HG02678 (cell line): ENCODE results near the gene SLC6A20.
"Not testable (repeated sequence)": the region's sequence is repeated elsewhere in the genome, so short reads cannot be mapped to it uniquely, and the experiment has no call there.

Experiments
- ATAC-seq: cut with Tn5 transposase; IDR thresholded peaks from one replicate; pipeline ENCODE4 v1.9.1; 2021; ENCODE audit warnings: mild to moderate bottlenecking, moderate library complexity; ENCODE audit not compliant: unreplicated experiment

The SLC6A20 gene

GRCh38 chr3:45761831-45762230 lies 34.5 kb downstream of the SLC6A20 start:
- ATAC-seq: no peak

GRCh38 chr3:45760878-45761711 lies 35.2 kb downstream of the SLC6A20 start:
- no peak for ATAC-seq

DNA sequence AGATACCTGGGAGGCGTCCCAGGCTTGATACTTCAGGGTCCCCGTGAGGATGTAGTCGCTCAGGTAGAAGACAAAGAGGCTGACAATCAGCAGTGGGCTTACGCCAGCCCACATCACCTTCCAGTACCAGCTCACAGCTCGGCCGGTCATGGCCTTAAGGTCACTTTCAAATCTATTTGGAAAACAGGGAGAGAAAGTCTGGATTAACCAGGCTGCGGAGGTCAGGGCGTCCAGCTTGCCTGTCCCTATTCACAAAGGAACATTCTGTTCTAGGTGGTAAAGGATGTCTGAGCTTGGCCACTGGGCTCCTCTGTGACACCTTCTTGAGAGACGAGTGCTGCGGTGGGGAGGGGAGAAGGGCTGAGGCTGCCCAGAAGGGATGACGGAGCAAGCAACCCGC lies 36.5 kb downstream of the SLC6A20 start:
- ATAC-seq: no peak

DNA sequence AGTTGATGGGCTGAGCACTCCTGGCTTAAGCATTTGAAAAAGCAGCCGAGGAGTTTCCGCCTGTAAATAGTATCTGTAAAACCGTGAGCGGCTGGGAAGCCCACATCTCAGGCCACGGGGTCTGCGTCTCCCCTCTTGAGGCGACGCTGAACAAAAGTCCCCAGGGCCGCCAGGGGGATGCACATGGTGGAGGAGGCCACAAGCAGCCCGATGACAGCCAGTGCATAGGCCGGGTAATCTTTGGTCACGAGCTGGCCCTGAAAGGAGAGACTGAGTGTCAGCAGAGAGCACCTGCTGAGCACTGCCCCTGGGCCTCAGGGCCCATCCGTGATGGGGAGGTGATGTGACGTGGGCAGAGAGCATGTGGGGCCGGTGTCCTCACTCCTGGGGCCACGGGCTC lies 37.5 kb downstream of the SLC6A20 start:
- ATAC-seq: no peak

DNA sequence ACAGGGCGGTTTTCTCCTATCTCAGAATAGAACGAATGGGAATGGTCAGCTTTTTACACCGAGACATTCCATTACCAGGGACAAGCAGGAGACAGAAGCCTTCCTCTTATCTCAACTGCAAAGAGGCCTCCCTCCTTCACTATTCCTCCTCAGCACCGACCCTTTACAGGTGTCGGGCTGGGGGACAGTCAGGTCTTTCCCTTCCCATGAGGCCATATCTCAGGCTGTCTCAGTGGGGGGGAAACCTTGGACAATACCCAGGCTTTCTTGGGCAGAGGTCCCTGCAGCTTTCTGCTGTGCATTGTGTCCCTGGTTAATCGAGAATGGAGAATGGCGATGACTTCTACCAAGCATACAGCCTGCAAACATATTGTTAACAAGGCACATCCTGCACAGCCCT lies 39.2 kb downstream of the SLC6A20 start:
- not testable (repeated sequence) for ATAC-seq

GRCh38 chr3:45756055-45756454 lies 40.3 kb downstream of the SLC6A20 start:
- no peak for ATAC-seq

- ATAC-seq: no peak
Measured at GRCh38 chr3:45754461-45754860, 41.9 kb downstream of the SLC6A20 start.

DNA sequence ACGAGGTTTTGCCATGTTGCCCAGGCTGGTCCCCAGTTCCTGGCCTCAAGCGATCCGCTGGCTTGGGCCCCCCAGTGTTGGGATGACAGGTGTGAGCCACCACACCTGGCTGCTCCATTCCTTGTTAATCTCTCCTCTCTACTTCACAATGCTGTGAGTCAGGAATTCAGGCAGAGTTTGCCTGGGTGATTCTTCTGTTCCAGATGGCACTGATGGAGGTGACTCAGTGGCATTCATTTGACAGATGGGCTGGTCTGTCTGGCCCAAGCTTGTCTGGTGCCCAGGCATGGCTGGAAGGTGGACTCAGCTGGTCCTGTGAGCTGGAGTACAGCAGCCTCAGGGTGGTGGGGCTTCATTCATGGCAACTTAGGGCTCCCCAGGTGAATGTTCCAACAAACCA lies 43.2 kb downstream of the SLC6A20 start:
- no peak for ATAC-seq

DNA sequence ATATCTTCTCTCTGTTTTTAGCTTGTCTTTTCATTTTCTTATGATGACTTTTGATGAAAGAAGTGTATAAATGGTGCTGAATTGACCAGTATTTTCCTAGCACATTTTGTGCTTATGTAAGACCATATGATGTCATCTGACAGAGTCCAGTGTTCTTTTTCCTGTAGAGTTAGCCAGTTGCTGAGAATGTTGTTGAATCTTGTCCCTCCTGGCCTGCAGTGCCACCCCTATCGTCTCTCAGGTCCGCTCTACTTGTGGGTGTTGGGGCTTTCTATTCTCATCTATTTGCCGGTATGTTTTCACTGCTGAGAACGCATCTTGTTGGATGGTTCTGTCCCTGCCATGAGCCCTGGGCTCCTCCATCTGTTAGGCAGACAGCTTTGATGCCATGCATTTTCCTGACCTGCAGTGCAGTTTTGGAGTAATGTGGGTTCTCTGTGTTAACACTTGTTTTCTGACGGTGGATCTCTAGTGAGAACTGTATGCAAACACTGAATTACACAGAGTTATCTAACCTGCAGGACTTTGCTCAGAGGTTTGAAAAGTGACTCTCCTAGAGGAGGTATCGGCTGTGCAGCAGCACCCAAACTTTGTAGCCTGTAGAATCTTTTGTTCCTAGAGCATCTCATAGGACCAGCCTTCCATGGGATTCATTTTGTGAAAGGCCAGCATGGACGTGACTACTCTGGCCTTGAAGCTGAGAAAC lies 44.6 kb downstream of the SLC6A20 start:
- ATAC-seq: no peak

DNA sequence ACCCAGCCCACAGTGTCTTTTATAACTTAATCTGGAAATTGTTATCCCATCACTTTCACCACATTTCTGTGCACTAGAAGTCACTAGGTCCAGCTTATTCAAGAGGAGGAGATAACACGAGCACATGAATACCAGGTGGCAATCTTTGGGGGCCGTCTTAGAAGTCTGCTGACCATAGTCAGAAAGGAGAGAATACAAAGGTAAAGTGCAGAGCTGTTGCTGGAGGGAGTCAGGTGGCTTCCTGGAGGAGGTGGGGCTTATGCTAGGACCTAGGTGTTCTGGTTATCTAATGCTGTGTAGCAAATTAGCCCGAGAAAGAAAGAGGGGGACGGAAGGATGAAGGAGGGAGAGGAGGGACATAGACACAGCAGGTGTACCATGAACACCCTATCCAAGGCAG lies 46.5 kb downstream of the SLC6A20 start:
- ATAC-seq: no peak

DNA sequence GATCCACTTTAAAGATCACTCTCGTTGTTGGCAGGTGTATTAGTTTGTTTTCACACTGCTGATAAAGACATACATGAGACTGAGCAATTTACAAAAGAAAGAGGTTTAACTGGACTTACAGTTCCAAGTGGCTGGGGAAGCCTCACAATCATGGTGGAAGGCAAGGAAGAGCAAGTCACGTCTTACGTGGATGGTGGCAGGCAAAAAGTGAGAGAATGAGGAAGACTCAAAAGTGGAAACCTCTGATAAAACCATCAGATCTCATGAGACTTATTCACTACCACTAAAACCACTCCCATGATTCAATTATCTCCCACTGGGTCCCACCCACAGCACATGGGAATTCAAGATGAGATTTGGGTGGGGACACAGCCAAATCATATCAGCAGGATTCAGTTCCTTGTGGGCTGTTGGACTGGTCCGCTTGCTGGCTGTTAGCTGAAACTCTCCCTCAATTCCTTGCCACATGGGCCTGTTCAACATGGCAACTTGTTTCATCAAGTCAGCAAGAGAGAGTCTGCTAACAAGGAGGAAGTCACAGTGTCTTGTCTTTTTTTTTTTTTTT lies 47.2 kb downstream of the SLC6A20 start:
- ATAC-seq: not testable (repeated sequence)

- no peak for ATAC-seq
Measured at GRCh38 chr3:45748068-45748467, 48.3 kb downstream of the SLC6A20 start.

GRCh38 chr3:45746777-45747622 lies 49.3 kb downstream of the SLC6A20 start:
- no peak for ATAC-seq

DNA sequence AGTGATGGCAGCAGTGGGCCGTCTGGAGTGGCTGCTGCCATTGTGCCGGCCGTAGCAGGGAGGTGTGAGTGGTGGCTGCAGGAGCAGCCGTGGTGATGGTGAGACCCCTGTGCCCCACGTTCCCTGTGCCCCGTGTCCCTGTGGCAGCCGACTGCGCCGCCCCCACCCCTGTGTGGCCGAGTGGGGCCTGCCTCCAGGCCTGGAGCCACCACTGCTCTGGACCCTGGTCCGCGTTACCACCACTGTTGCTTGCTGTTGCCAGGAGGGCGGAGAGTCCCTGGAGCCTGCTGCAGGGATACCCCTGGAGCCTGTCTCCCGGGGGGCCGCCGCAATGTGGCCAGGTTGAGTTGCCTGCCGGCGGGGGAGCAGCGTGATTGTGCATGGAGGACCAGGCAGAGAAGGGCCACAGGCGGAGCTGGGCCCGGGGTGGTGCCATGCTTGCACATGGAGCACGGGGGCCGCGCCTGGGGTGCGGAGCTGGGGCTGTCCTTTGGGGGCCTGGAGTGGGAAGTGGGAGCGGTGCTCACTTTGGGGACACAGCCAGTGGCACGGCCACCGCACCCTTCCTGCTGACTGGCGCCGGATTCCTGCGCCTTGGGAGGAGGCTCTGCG lies 50.1 kb downstream of the SLC6A20 start:
- ATAC-seq: no peak

- no peak for ATAC-seq
Measured at GRCh38 chr3:45742461-45743089, 53.8 kb downstream of the SLC6A20 start.

DNA sequence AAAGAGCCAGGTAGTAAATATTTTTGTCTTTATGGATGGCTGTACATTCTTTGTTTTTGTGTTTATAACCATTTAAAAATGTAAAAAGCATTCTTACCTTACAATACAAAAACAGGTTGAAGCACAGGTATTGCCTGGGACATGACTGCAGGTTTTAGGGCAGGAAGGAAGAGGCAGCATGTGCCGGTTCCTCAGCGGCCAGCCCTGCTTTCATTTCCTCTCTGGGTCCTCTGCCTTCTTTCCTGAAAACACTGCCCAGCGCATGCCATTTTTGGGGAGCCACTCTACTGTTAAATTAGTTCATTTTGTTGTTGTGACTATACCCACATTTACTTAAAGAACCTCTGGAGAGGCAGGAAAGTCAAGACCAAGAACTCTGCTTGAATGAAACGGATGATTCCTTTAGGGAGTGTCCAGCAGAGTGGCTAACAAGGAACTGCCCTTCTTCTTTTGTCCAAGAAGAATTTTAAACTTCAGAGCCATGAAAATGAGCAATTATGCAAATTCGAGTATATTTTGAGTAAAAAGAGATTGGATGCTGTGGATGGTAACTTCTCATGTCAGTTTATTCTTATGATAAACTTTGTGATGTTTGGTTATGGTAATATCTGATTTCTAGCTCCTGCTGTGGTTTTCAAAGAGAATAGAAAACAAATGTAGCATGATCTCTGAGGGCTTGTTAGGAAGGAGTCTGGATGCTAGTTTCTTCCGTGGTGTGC lies 54.4 kb downstream of the SLC6A20 start:
- no peak for ATAC-seq

DNA sequence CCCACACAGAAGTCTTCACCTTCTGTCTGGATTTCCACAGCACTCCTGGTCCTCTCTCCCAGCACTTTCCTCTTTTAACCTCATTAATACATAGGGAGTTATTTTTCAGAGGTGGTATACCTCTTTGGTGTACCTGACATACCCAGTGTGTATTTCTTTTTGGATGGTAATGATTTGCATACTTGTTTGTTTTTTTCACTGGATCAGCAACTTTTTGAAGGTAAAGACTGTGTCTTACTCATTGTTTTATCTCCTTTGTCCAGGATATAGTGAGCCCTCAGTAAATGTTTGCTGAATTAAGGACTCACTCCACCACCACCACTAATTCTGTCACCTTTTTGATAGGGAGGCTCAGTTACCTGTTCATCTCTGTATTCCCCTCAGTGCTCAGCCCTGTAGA lies 55.1 kb downstream of the SLC6A20 start:
- ATAC-seq: no peak

GRCh38 chr3:45739991-45740390 lies 56.3 kb downstream of the SLC6A20 start:
- no peak for ATAC-seq

DNA sequence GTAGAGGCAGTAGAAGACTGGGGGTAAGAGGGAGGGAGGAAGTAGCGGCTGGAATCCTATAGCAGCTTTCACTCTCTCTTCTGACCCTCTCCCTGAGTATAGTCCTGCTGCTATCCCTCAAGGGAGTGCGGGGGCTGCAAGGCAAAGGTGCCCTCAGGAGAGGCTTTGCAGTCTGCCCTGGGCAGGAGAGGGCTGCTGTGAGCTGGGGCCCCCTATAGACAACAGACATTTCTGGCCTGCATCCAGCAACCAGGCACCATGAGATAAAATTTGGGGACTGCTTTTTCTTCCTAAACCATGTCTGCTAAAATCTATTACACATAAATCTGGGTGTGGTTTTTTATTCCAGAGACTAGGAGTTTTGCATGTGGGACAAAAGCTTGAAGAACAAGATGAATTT lies 59.1 kb downstream of the SLC6A20 start:
- no peak for ATAC-seq

GRCh38 chr3:45736707-45737106 lies 59.6 kb downstream of the SLC6A20 start:
- no peak for ATAC-seq
